Uterus (tissue), 4 donors: ENCODE results near the gene APAF1. TPM values are rescaled to one million over a fixed set of nuclear protein-coding genes. Genes with fewer than 3 reads are reported as not detected.

ENCODE experiments used
- DNase-seq, 2 donors: peaks; one replicate each; pipeline ENCODE4 v3.0.0-alpha.2; 2019 to 2020
- H3K27ac ChIP-seq, 2 donors: fragments of 200-600 bp; sonication (generic); 1 replicate in 1 of 2; 2 replicates in 1 of 2; pipeline ENCODE4 v1.5.1; 2016 to 2018
- H3K27me3 ChIP-seq, 2 donors: fragments of 200-600 bp; sonication (generic); one replicate each; pipeline ENCODE4 v1.5.1; 2018 to 2019; ENCODE audit warnings: control low read depth in 1 of 2
- H3K36me3 ChIP-seq, 2 donors: fragments of 200-600 bp; sonication (generic); one replicate each; pipeline ENCODE4 v1.5.1; 2019; ENCODE audit warnings: control low read depth in 1 of 2
- H3K4me1 ChIP-seq, 2 donors: fragments of 200-600 bp; sonication (generic); one replicate each; pipeline ENCODE4 v1.5.1; 2018 to 2019; ENCODE audit warnings: control low read depth in 1 of 2
- H3K4me3 ChIP-seq, 2 donors: fragments of 200-600 bp; sonication (generic); 1 replicate in 1 of 2; 2 replicates in 1 of 2; pipeline ENCODE4 v1.5.1; 2018 to 2019; ENCODE audit warnings: mild to moderate bottlenecking in 1 of 2
- H3K9me3 ChIP-seq, 2 donors: fragments of 200-600 bp; sonication (generic); one replicate each; pipeline ENCODE4 v1.5.1; 2019; ENCODE audit warnings: control low read depth in 1 of 2
- CTCF ChIP-seq, 4 experiments: fragments of 200-600 bp in 2 of 4; fragments of 450-650 bp in 2 of 4; sonication (generic) in 2 of 4; IDR thresholded peaks; one replicate each; pipeline ENCODE4 v1.5.1; 2016 to 2019; ENCODE audit warnings: antibody characterized with exemption in 4 of 4, mild to moderate bottlenecking in 2 of 4, moderate library complexity in 1 of 4
- POLR2A ChIP-seq, 2 donors: fragments of 450-650 bp; IDR thresholded peaks; one replicate each; pipeline ENCODE4 v1.6.1; 2016; ENCODE audit warnings: antibody characterized with exemption in 2 of 2, mild to moderate bottlenecking in 1 of 2, moderate library complexity in 1 of 2
- intact Hi-C: fragments of 100-400 bp; cut with DNase I; formaldehyde crosslinking; loops from one replicate; pipeline ENCODE4 v1.15.1; 2023; ENCODE audit warnings: low total_unique reads
- total RNA-seq, 4 donors: library from RNA; depleted of rRNA in 3 of 4; stranded (reverse); fragments of >200 nt in 3 of 4; gene quantifications; one replicate each; pipeline versions ENCODE4 v1.1.0 to v1.2.4, GENCODE V29; 2014 to 2023
- donor health status: DM: yes; HTN: yes; CAD: no.

APAF1 gene
- total RNA-seq, 4 donors from 2014 or later, result 4.6 to 57.8 (median 14.6) TPM

GRCh38 chr12:98646294-98647090, 1.4 kb downstream of the APAF1 start:
- Histone ChIP-seq H3K9me3 (no peaks in the 10 kb centered on the region), H3K36me3 (no peaks in the 10 kb centered on the region), H3K4me1 (no peaks in the 10 kb centered on the region), H3K27ac (peak overlapping the region in 1 of 2 donors; percentile 91), H3K4me3 (peak overlapping the region; percentile 88 to 97), H3K27me3 (no peaks in the 10 kb centered on the region)
- DNase-seq, result no peak
- TF ChIP-seq POLR2A (IDR thresholded peaks at IDR 0.05) (no peak), CTCF (IDR thresholded peaks at IDR 0.05) (no peak)
- intact Hi-C loops, result no loop called here

GRCh38 chr12:98651328-98651727, 6.2 kb downstream of the APAF1 start:
- no peaks in the 10 kb centered on the region for H3K4me1 ChIP-seq
- DNase-seq, result no peak
- TF ChIP-seq POLR2A (IDR thresholded peaks at IDR 0.05) (no peak), CTCF (IDR thresholded peaks at IDR 0.05) (no peak)
- H3K27ac ChIP-seq, result no peak overlapping the region
- no peak overlapping the region for H3K4me3 ChIP-seq
- no peaks in the 10 kb centered on the region for H3K27me3 ChIP-seq
- intact Hi-C loops, result no loop called here
- no peaks in the 10 kb centered on the region for H3K9me3 ChIP-seq
- H3K36me3 ChIP-seq, result no peaks in the 10 kb centered on the region

GRCh38 chr12:98653866-98654493, 8.9 kb downstream of the APAF1 start:
- Histone ChIP-seq H3K27ac (no peak overlapping the region), H3K27me3 (no peaks in the 10 kb centered on the region), H3K9me3 (no peaks in the 10 kb centered on the region), H3K4me1 (no peaks in the 10 kb centered on the region), H3K4me3 (no peak overlapping the region), H3K36me3 (no peaks in the 10 kb centered on the region)
- DNase-seq, result no peak
- TF ChIP-seq POLR2A (IDR thresholded peaks at IDR 0.05) (no peak), CTCF (IDR thresholded peaks at IDR 0.05) (peak; percentile 40 to 56 (median 50))
- intact Hi-C loops, result no loop called here

- TF ChIP-seq CTCF (IDR thresholded peaks at IDR 0.05) (no peak), POLR2A (IDR thresholded peaks at IDR 0.05) (no peak)
- no peak for DNase-seq
- Histone ChIP-seq H3K27me3 (no peaks in the 10 kb centered on the region), H3K27ac (no peak overlapping the region), H3K9me3 (no peaks in the 10 kb centered on the region), H3K4me1 (no peaks in the 10 kb centered on the region), H3K4me3 (no peak overlapping the region), H3K36me3 (no peaks in the 10 kb centered on the region)
- intact Hi-C loops, result no loop called here
Observed at GRCh38 chr12:98656289-98657101, 11.4 kb downstream of the APAF1 start.
